Endothelial cell of umbilical vein (primary cell): ENCODE data around the gene PSMD14.
"Not testable (repeated sequence)": the region's sequence is repeated elsewhere in the genome, so short reads cannot be mapped to it uniquely, and the experiment has no call there.

Source experiments
- CTCF ChIP-seq, 2 donors: IDR thresholded peaks; 1 replicate in 1 of 2; 2 replicates in 1 of 2; pipeline ENCODE4 v1.5.1; 2011; ENCODE audit warnings: low read length in 2 of 2, mild to moderate bottlenecking in 2 of 2, moderate library complexity in 2 of 2, control low read depth in 1 of 2, inconsistent platforms in 1 of 2, low read depth in 1 of 2; ENCODE audit not compliant: insufficient read depth in 1 of 2; ENCODE audit errors: extremely low read depth in 1 of 2
- EZH2 ChIP-seq: IDR thresholded peaks from 2 replicates; pipeline ENCODE4 v1.6.1; 2012; ENCODE audit warnings: borderline replicate concordance, low read depth, mild to moderate bottlenecking, moderate library complexity, low read length, inconsistent platforms; ENCODE audit not compliant: severe bottlenecking
- GATA2 ChIP-seq: IDR thresholded peaks from 2 replicates; pipeline ENCODE4 v1.7.0; 2011; ENCODE audit warnings: low read depth, mild to moderate bottlenecking, moderate library complexity, mixed read lengths, low read length; ENCODE audit not compliant: insufficient read length, insufficient read depth
- POLR2A ChIP-seq: IDR thresholded peaks from 2 replicates; pipeline ENCODE4 v1.6.1; 2012; ENCODE audit warnings: low read depth, mild to moderate bottlenecking, control low read depth, low read length
- POLR2AphosphoS5 ChIP-seq: IDR thresholded peaks from 2 replicates; pipeline ENCODE4 v1.6.1; 2012; ENCODE audit warnings: low read depth, mild to moderate bottlenecking, control low read depth, low read length, moderate library complexity; ENCODE audit not compliant: insufficient read depth

- not testable (repeated sequence) for TF ChIP-seq POLR2A; CTCF (IDR thresholded peaks at IDR 0.05; ENCODE audit: extremely low read depth in 1 of 2, insufficient read depth in 1 of 2, low read depth in 1 of 2, low read length in 2 of 2); EZH2; POLR2AphosphoS5; GATA2
Measured at GRCh38 chr2:161360095-161360654, 52.0 kb downstream of the PSMD14 start.
